Liver (tissue), 3 donors: ENCODE results near the gene ENTHD1.

Source experiments
- CTCF ChIP-seq: fragments of 150-350 bp; IDR thresholded peaks from 2 replicates; pipeline ENCODE4 v1.5.1; 2017; ENCODE audit warnings: improper control_type of control experiment, low read depth, low read length; ENCODE audit not compliant: missing input control
- EGR1 ChIP-seq, 2 donors: IDR thresholded peaks; 2 replicates each; pipeline ENCODE4 v1.6.1; 2016 to 2018; ENCODE audit warnings: antibody characterized with exemption in 2 of 2, low read depth in 2 of 2
- FOXA1 ChIP-seq: IDR thresholded peaks from 2 replicates; pipeline ENCODE4 v1.6.1; 2016; ENCODE audit warnings: antibody characterized with exemption
- GABPA ChIP-seq, 2 donors: IDR thresholded peaks in 1 of 2; conservative IDR thresholded peaks in 1 of 2; 2 replicates each; pipeline ENCODE4 v1.6.1; 2016; ENCODE audit warnings: antibody characterized with exemption in 2 of 2, mild to moderate bottlenecking in 1 of 2, moderate library complexity in 1 of 2
- HNF4G ChIP-seq: IDR thresholded peaks from 2 replicates; pipeline ENCODE4 v1.6.1; 2016; ENCODE audit warnings: antibody characterized with exemption
- JUND ChIP-seq, 2 donors: IDR thresholded peaks; 2 replicates each; pipeline ENCODE4 v1.6.1; 2016; ENCODE audit warnings: antibody characterized with exemption in 2 of 2
- MAX ChIP-seq: IDR thresholded peaks from 2 replicates; pipeline ENCODE4 v1.6.1; 2016; ENCODE audit warnings: antibody characterized with exemption
- NR2F2 ChIP-seq: IDR thresholded peaks from 2 replicates; pipeline ENCODE4 v1.6.1; 2016; ENCODE audit warnings: antibody characterized with exemption
- RAD21 ChIP-seq, 2 donors: IDR thresholded peaks; 2 replicates each; pipeline ENCODE4 v1.6.1; 2016; ENCODE audit warnings: antibody characterized with exemption in 2 of 2, mild to moderate bottlenecking in 2 of 2
- REST ChIP-seq: IDR thresholded peaks from 2 replicates; pipeline ENCODE4 v1.6.1; 2016; ENCODE audit warnings: antibody characterized with exemption, mild to moderate bottlenecking
- RXRA ChIP-seq, 2 donors: IDR thresholded peaks; 2 replicates each; pipeline ENCODE4 v1.6.1; 2017 to 2018; ENCODE audit warnings: antibody characterized with exemption in 2 of 2, mild to moderate bottlenecking in 1 of 2
- SP1 ChIP-seq: IDR thresholded peaks from 2 replicates; pipeline ENCODE4 v1.6.1; 2018; ENCODE audit warnings: antibody characterized with exemption, mild to moderate bottlenecking
- TAF1 ChIP-seq: conservative IDR thresholded peaks from 2 replicates; pipeline ENCODE4 v1.6.1; 2016; ENCODE audit warnings: antibody characterized with exemption, mild to moderate bottlenecking
- YY1 ChIP-seq: IDR thresholded peaks from 2 replicates; pipeline ENCODE4 v1.6.1; 2016; ENCODE audit warnings: antibody characterized with exemption, mild to moderate bottlenecking
- donor health status: healthy.
- donor health status: healthy.

GRCh38 chr22:39935612-39936011 is 42.1 kb upstream of the ENTHD1 start:
- no peak for TF ChIP-seq CTCF
- TF ChIP-seq YY1, result no peak
- no peak for TF ChIP-seq FOXA1
- TF ChIP-seq JUND (IDR thresholded peaks at IDR 0.05), result no peak
- TF ChIP-seq EGR1 (IDR thresholded peaks at IDR 0.05; ENCODE audit: low read depth in 2 of 2), result no peak
- TF ChIP-seq MAX, result no peak
- TF ChIP-seq HNF4G, result no peak
- TF ChIP-seq SP1, result no peak
- no peak for TF ChIP-seq RAD21 (IDR thresholded peaks at IDR 0.05)
- TF ChIP-seq REST, result no peak
- no peak for TF ChIP-seq GABPA (IDR thresholded peaks at IDR 0.05 in 1 of 2, conservative IDR thresholded peaks at IDR 0.05 in 1 of 2)
- no peak for TF ChIP-seq RXRA (IDR thresholded peaks at IDR 0.05)
- TF ChIP-seq NR2F2, result no peak
- no peak for TF ChIP-seq TAF1
